Measurements from ENCODE around the gene TMEM170B.
A peak's percentile ranks its signal among the peaks of the same experiment; 100 is the strongest.
"Not testable (repeated sequence)": the region's sequence is repeated elsewhere in the genome, so short reads cannot be mapped to it uniquely, and the experiment has no call there.

TMEM170B gene

DNA sequence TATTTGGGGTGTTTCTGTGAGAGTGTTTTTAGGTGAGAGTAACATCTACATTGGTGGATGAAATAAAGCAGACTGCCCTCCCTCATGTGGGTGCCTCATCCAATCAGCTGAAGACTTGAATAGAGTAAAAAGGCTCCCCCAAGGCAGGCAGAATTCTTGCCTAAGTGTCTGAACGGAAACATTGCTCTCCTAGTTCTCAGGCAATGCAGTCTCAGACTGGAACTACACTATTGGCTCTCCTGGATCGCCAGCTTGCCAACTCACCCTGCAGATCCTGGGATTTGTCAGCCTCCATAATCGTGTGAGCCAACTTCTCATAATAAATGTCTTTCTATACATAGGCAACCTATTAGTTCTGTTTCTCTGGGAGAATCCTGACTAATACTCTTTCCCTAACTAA is 5.5 kb upstream of the TMEM170B start:
- no peak for DNase-seq

DNA sequence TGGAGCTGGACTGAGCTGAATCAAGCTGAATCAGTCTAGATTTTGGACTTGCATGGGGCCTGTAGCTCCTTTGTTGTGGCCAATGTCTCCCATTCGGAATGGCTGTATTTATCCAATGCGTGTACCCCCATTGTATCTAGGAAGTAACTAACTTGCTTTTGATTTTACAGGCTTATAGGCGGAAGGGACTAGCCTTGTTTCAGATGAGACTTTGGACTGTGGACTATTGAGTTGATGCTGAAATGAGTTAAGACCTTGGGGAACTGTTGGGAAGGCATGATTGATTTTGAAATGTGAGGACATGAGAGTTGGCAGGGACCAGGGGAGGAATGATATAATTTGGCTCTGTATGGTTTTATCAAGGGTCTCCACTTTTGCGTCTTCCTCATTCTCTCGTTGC is 3.0 kb upstream of the TMEM170B start:
- DNase-seq = no peak

DNA sequence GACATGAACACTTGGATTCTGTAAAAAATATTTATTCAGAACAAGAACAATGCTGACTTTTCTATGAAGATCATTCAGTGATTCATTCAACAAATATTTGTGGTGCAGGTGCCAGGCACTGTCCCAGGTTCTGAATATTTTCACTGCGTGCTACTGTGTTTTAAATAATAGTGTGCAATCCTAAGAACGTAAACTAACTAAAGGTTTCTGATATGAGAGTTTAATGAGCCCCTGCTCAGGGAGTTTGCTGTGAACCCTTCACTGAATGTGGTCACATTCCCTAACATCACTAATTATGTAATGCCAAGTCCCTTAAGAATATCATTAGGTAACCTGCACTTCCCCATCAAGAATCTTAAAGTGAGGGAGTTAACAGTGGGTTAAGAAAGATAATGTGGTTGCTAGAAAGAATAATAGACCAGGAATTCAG is 1.7 kb upstream of the TMEM170B start:
- DNase-seq = peak; percentile 3

DNA sequence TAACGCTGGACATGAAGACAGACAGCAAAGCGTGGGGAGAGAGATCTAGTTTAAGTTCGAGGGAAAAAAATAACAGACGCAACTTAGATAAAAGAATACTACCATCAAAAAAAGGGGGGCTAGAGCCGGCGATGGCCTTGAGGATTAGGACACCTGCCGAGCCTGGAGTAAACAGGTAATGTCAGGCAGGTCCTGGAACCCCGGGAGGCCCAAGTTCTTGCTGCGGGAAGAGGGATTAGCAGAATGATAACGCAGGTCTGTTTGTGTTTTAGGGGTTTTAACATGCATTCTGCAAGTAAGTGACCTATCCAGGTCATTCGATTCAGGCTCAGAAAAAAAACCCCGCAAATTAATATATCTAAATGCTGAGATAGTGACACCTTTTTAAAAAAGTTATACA is 754 bp upstream of the TMEM170B start:
- DNase-seq = no peak

DNA sequence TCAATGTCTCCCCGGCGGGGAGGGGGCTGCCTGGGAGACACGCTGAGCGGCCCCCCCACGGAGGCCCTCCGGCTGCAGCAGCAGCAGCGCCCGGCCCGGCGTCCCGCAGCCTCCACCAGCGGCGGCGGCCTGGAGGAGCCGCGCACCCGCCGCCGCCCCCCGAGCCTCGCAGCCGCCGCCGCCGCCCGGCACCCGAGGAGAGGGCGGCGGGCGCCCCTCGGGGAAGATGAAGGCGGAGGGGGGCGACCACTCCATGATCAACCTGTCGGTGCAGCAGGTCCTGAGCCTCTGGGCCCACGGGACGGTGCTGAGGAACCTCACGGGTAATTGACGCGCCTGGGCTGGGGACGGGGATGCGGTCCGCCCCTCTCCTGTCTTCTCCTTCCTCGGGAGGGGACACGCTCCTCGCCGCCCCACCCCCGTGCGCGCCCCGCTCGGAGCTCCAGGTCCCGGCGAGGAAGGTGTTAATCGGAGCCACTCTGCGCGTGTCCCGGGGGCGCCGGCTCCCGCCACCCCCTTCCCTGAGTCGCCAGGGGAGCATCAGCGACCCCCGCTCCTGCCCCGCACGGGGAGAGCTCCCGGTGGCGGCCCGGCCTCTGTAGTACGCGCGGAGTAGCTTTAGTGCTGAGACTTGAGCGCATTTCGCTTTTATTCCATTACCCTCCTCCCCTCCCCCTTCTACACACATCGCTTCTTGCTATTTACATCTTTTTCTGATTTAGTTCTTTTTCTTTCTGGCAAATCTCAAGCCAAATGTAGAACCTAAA is 686 bp downstream of the TMEM170B start:
- peak; percentile 7 for DNase-seq

DNA sequence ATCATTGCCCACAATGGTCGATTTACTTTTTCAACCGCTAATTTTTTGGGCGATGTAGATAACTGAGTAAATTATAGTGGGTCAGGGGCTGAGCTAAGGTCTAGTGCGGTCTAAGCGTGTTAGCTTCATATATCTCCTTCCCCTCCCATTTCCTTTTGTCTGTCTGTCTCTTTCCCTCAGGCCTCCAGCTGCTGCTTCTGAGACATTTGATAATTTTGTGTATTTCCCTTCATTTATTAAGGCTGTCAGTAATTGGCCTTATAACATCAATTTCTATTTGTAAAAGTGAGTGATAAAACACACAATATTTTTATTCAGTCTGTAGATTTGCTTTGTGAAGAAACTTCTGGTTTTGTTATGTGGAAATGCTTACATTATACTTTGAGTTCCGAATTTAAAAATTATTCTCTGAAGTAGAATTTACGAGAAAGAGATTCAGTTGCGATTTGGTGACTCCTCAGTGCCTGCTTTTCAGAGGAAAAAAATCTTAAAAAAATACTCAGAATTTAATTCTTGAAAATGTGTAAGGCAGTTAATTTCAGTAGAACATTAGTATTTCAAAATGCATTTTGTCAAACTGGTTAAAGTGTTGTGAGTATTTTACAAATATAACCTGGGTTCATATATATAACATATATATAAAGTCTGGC is 1.4 kb downstream of the TMEM170B start:
- no peak for DNase-seq

DNA sequence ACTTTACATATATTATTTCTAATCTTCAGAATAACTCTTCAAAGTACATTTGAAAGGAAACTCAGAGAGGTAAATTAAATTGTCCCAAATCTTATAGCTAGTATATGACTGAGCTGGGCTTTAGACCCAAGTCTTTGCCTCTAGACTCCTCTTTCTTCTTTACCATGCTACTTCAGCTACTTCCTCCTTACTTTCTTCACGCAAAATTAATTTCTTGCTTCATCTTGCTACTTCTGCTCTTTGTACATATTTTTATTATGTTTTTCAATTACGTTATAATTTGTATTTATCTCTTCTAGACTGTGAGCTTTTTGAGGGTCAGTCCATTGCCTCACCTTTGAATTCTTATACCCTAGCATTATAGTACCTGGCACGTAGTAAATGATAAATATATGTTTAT is 5.3 kb downstream of the TMEM170B start:
- no peak for DNase-seq

DNA sequence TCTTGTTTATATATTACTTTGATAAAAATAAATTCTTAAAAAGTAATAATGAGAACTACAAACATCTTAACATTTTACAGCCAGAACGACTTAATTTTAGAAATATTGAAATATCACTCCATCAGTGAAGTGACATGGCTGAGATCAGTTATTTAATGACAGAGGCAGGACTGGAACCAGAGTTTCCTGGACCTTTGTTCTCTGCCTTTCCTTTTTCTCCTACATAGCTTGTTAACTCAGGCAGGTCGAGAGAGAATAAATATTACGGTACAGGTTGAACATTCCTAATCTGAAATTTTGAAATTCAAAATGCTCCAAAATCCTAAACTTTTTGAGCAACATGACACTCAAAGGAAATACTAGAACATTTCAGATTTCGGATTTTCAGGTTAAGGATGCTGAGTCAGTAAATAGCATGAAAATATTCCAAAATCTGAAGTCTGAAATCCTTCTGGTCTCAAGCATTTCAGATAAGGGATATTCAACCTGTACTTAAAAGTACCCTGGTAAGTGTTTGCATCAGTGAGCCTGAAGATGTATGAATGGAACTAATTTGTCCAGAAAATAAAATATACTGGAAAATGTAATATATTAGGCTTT is 6.5 kb downstream of the TMEM170B start:
- DNase-seq = no peak

DNA sequence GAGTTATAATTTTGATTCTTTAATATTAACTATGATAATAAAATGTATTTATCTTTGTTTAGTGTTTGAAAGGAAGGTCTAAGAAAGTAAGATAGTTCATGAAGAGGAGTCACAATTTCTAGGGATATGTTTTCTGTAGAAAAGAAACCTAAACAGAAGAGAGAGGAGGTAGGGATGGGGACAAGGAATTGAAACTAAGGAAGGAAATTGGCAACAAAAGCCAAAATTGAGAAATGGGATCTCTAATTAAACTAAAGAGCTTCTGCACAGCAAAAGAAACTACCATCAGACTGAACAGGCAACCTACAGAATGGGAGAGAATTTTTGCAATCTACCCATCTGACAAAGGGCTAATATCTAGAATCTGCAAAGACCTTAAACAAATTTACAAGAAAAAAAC is 10.3 kb downstream of the TMEM170B start:
- not testable (repeated sequence) for DNase-seq

DNA sequence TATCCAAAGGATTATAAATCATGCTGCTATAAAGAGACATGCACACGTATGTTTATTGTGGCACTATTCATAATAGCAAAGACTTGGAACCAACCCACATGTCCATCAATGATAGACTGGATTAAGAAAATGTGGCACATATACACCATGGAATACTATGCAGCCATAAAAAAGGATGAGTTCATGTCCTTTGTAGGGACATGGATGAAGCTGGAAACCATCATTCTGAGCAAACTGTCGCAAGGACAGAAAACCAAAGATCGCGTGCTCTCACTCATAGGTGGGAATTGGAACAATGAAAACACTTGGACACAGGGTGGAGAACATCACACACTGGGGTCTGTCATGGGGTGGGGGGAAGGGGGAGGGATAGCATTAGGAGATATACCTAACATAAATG is 11.0 kb downstream of the TMEM170B start:
- DNase-seq = not testable (repeated sequence)

DNA sequence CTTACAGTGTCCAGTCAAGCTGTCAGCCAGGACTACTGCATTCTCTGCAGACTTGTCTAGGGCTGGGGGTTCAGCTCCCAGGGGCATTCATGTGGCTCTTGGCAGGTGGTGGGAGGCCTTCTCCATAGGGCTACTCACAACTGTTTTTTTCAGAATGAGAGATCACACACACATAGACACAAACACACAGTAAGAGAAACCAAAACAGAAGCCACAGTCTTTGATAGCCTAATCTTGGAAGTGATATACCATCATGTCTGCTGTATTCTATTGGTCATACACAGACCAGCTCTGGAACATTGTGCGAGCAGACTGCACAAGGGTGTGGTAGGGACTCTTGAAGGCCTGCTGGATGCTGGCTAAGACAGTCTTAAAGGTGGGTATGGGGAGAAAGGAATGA is 13.5 kb downstream of the TMEM170B start:
- no peak for DNase-seq

DNA sequence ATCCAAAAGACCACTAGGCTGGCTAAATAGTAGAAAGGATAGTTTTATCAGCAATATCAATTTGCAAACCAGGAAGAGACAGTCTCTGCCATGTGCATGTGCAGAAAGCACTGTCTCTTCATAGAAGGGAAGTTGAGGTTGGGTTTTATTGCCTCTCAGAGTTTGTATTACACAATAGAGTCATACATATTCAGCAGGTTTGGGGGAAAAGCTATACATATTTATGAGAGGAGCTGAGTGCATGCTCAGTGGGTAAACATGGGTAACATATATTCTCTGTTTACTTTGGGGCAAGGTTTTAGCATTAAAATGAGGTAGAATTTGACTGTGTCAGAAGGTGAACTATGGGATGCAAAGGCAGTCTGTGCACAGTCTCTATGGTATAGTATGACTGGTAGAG is 14.9 kb downstream of the TMEM170B start:
- no peak for DNase-seq

DNA sequence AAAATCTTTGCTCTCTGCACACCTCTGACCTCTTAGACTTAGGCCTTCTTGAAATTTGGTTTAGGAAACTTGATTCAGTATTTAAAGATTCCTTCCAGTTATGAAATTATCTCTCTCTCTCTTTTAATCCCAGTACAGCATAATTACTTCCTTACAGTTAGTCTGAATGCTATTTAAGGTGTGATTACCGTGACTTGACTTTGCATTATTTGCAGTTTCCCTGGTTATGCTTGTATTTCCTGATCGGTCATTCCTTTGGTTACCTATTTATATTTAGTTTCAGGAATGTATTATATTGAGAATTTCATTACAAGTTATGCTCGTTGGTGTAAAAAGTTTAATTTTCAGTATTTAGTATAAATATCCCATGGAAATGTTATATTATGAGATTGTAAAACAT is 16.3 kb downstream of the TMEM170B start:
- no peak for DNase-seq

DNA sequence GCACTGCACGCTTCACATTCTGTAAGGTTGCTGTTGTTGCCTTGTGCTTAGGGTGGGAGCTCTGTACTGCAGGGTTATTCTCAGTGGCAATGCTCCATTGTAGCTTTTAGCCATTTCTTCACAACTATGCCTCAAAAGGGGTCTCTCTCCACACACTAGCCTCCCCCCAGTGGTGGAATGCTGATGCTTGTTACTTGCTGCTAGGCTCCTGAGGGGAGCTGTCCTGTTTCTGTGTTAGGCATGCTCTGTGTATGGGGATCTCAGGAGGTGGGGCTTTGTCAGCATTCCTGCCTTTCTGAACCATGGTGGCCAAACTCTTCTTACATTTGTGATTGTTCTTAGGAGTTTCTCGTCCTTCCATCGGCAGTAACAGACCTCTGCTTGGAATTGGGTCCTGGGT is 18.8 kb downstream of the TMEM170B start:
- DNase-seq = no peak

DNA sequence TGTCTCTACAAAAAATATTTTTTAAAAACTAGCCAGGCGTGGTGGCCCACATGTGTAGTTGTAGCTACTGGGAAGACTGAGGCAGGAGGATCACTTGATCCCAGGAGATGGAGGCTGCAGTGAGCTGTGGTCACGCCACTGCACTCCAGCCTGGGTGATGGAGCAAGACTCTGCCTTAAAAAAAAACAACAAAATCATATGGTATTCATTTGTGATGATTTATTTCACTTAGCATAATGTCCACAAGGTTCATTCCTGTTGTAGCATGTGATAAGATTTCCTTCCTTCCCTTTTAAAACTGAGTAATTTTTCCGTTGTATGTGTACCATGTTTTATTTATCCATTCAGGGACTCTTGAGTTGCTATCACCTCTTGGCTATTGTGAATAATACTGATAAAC is 26.2 kb downstream of the TMEM170B start:
- no peak for DNase-seq

DNA sequence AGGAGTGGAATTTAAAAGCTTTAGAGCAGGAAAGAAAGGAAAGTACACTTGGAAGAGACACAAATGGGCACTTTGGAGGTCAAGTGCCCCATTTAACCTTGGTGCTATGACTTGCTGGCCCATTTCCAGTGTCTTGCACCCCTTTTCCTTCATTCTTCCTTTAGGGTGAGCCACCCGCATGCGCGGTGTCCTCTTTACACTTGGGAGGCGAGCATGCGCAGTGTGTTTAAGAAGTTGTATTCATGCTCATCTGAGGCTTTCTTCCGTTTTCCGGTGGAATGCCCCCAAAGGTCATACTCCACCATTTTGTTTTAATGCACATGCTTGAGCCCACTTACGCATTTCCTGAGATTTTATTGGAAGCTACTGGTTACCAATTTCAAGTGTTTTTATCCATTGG is 29.1 kb downstream of the TMEM170B start:
- no peak for DNase-seq

DNA sequence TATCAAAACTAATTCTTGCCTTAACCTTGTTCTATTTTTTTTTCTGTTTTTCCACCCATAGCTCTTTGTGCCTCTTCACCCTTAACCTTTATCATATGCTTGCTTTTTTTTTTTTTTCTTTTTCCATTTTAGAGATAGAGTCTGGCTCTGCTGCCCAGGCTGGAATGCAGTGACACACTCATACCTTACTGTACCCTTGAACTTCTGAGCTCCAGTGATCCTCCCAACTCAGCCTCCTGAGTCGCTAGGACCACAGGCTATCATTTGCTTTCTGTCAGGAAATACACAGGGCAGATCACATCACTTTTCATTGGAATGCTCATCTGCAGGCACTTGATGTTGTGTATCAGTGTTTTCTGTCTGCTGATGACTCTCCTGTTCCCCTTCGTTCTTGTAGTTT is 33.5 kb downstream of the TMEM170B start:
- DNase-seq = no peak

DNA sequence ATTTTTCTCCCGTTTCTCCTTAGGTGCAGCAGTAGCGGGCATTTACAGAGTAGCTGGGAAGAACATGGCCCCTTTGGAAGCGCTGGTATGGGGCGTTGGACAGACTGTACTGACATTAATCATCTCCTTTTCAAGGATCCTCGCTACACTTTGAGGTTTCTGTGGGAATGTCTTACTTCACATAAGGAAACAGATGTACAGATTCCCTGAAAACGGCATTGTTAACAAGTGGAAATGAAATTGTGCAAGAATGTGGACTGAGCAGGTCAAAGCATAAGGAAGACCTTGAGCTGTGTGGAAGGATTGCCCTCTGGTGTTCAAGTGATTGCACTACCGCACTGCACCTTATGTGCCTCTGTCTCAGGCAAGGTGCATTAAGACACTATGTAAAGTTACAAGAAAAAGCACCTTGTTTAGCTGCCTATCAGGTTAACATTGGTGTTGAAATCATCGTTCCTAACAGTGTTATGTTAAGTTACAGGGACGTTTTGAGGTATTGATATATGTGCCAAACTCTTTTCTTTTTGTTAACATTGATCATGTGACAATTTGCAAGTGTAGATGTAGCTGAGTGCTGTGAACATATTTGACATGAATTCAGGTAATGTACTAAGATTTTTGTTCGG is 38.0 kb downstream of the TMEM170B start:
- peak; percentile 48 for DNase-seq

DNA sequence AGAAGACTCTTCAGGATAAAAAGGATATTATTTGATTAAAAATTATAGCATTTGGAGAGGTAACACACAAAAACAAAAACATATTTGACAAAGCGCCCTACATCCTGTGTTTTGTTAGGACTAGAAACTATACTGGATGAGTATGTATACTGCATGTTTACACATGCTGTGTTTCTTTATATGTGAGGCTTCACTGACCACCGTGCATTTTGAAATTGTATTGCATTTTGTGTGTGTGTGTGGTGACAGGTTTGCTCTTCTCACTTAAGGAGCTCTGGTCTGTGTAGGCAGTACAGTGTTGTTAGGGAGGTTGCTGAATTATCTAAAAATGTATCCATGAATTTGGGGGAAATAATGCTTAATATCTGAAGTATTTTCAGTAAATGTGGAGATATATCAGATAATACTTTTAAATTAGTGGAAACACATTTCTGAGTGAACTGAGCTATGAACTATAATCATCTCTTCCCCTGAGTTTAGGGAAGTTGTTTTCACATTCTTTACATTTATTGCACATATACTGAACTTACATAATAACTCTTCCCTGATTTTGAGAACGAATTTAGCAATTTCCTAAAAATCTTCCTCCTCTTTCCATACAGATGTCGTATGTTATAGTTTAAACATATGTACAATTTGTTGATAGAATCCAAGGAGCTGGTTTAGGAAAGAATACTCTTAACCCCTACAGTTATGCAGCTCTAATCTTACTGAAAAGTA is 43.3 kb downstream of the TMEM170B start:
- no peak for DNase-seq

DNA sequence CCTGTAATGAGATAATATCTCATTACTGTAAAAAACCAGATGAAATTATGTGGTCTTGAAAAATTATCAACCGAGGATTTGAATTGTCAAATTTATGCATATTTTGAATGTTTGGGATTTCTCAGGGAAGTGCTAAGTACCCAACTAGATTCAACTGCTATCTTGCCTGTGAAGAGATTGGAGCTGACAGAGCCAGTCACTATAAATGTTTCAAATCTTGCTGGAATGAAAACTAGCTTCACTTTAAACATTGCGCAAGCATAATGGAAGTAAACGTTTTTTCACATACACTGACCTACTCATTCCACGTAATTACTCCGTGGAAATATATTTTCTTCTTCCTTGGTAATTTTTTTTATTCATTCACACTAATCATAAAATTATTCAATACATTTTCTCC is 46.7 kb downstream of the TMEM170B start:
- no peak for DNase-seq

DNA sequence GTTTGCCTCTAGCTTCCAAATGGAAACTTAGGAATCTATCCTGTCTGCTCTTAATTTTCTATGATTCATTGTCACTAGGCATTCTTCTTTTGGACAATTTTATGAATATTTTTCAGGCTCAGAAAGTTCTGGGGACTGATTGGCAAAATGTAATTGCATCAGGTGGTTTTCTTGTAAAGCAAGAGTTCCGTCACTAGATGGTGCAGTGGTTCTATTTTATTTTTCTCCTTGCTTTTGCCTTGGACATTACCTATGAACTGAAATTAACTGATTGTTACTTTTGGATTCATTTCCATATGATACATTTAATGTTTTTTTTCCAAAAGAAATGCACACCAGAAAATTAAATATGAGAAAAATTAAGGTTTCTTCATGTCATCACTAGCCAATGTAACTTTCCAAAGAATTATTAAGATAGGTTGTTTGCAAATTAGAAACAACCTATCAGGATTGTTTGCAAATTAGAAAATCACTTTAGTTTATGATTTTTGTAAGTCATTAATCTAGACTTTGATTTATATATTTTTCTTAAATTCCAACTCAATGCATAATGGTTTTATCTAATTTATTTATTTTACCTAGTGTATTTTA is 48.0 kb downstream of the TMEM170B start:
- DNase-seq = no peak

DNA sequence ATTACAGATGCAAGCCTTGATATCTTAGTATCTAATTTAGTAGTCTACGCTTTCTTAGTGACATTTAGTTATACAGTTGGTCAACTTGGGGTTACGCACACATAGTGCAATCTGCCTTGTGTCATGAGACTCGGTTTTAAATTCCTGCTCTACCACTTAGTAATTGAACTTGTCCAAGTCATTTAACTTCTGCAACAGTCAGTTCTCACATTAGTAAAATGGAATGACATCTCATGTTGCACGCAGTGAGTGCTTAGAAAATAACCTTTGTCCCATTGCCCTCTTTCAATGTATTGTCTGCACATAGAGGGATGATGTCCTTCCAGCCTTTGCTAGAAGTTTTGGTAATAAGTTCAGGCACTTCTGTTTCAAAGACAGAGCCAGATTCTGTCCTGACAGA is 48.6 kb downstream of the TMEM170B start:
- no peak for DNase-seq

DNA sequence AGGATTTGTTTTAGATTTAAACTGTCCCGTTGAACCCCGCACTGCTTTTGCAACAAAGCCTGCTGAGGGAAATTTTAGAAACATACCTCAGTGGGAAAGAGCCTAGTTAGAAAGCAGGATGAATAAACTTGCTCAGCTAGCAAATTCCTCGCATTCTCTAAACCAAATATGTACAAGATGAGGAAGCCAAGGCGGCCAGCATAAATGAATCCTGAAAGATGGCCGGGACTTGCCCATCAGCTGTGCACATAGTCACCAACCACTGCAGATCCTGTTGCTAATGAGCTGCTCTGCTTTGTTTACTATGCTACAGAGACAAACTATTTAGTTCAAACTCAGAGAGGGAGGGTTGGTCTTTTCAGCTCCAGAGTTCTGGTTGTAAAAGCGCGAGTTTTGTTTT is 49.0 kb downstream of the TMEM170B start:
- no peak for DNase-seq
